Lower lobe of right lung (tissue), 2 donors: ENCODE measurements around the gene PAK1. TPM values are rescaled to one million over a fixed set of nuclear protein-coding genes. Genes with fewer than 3 reads are reported as not detected.

Experiments
- ATAC-seq, 2 donors: fragments of 200-7000 bp; cut with Tn5 transposase; one replicate each; pipeline ENCODE4 v1.9.1; 2020 to 2022; ENCODE audit warnings: mild to moderate bottlenecking in 2 of 2, moderate library complexity in 2 of 2
- DNase-seq: peaks from one replicate; pipeline ENCODE4 v3.0.0-alpha.2; 2020
- H3K27ac ChIP-seq: fragments of 200-600 bp; one replicate; pipeline ENCODE4 v1.8.0; 2022
- H3K27me3 ChIP-seq: fragments of 200-600 bp; one replicate; pipeline ENCODE4 v1.8.0; 2022; ENCODE audit warnings: low read depth
- H3K36me3 ChIP-seq: fragments of 200-600 bp; one replicate; pipeline ENCODE4 v1.8.0; 2022; ENCODE audit warnings: mild to moderate bottlenecking
- H3K4me1 ChIP-seq: fragments of 200-600 bp; one replicate; pipeline ENCODE4 v1.8.0; 2022
- H3K4me3 ChIP-seq: fragments of 200-600 bp; one replicate; pipeline ENCODE4 v1.8.0; 2022; ENCODE audit warnings: mild to moderate bottlenecking
- H3K9me3 ChIP-seq: fragments of 200-600 bp; one replicate; pipeline ENCODE4 v1.8.0; 2022
- CTCF ChIP-seq: fragments of 200-600 bp; IDR thresholded peaks from one replicate; pipeline ENCODE4 v1.8.0; 2022; ENCODE audit warnings: antibody characterized with exemption, mild to moderate bottlenecking
- intact Hi-C: fragments of 100-400 bp; cut with DNase I; formaldehyde crosslinking; loops from one replicate; pipeline ENCODE4 v1.11.0; 2022
- total RNA-seq: library from RNA; stranded (reverse); fragmentation: NEBNext Ultra II Directional; extraction: Animal tissue kit (Norgen Biotek cat#: 25700); gene quantifications from one replicate; pipeline ENCODE4 v1.2.1, GENCODE V29; 2021
- donor health status: DM: no; HTN: yes; CAD: no; lungs with severe emphysema.

The PAK1 gene
- total RNA-seq, 1 donor from 2014 or later = 40.6 TPM

- no peak for DNase-seq
- Histone ChIP-seq H3K36me3 (no peaks in the 10 kb centered on the region), H3K27me3 (no peaks in the 10 kb centered on the region), H3K4me3 (no peak overlapping the region), H3K4me1 (peaks cover 3% of the 10 kb centered on the region), H3K9me3 (no peaks in the 10 kb centered on the region), H3K27ac (no peak overlapping the region)
- intact Hi-C loops = no loop called here
- no peak for TF ChIP-seq CTCF
- no peak for ATAC-seq
Measured at GRCh38 chr11:77475206-77475605, 1.3 kb upstream of the PAK1 start.

- intact Hi-C loops = no loop called here
- DNase-seq (no peak), ATAC-seq (no peak)
- no peak for TF ChIP-seq CTCF
- peak overlapping the region; percentile 79 for H3K27ac ChIP-seq
- no peaks in the 10 kb centered on the region for H3K27me3 ChIP-seq
- no peaks in the 10 kb centered on the region for H3K36me3 ChIP-seq
- H3K4me3 ChIP-seq = peak overlapping the region; percentile 62
- H3K9me3 ChIP-seq = no peaks in the 10 kb centered on the region
- peaks cover 3% of the 10 kb centered on the region for H3K4me1 ChIP-seq
Measured at GRCh38 chr11:77474684-77475060, 778 bp upstream of the PAK1 start.

GRCh38 chr11:77472991-77473800 lies 698 bp downstream of the PAK1 start:
- peak overlapping the region; percentile 79 for H3K27ac ChIP-seq
- TF ChIP-seq CTCF = no peak
- no peaks in the 10 kb centered on the region for H3K9me3 ChIP-seq
- no peaks in the 10 kb centered on the region for H3K36me3 ChIP-seq
- ATAC-seq = peak; percentile 82 to 87
- H3K4me1 ChIP-seq = peaks cover 3% of the 10 kb centered on the region
- no peaks in the 10 kb centered on the region for H3K27me3 ChIP-seq
- DNase-seq = peak; percentile 71
- intact Hi-C loops = no loop called here
- H3K4me3 ChIP-seq = peak overlapping the region; percentile 62

- Histone ChIP-seq H3K27ac (no peak overlapping the region), H3K4me3 (no peak overlapping the region), H3K9me3 (no peaks in the 10 kb centered on the region), H3K4me1 (peaks cover 3% of the 10 kb centered on the region), H3K27me3 (no peaks in the 10 kb centered on the region), H3K36me3 (no peaks in the 10 kb centered on the region)
- intact Hi-C loops = no loop called here
- no peak for DNase-seq
- no peak for TF ChIP-seq CTCF
- no peak for ATAC-seq
Measured at GRCh38 chr11:77471558-77472193, 2.2 kb downstream of the PAK1 start.

GRCh38 chr11:77470971-77471370 lies 2.9 kb downstream of the PAK1 start:
- H3K27me3 ChIP-seq = no peaks in the 10 kb centered on the region
- intact Hi-C loops = no loop called here
- H3K27ac ChIP-seq = no peak overlapping the region
- H3K4me3 ChIP-seq = no peak overlapping the region
- H3K9me3 ChIP-seq = no peaks in the 10 kb centered on the region
- DNase-seq (no peak), ATAC-seq (no peak)
- no peak for TF ChIP-seq CTCF
- H3K36me3 ChIP-seq = no peaks in the 10 kb centered on the region
- H3K4me1 ChIP-seq = peaks cover 3% of the 10 kb centered on the region
